HCT116 (cell line): ENCODE data around the gene USF1. TPM values are rescaled to one million over a fixed set of nuclear protein-coding genes. Genes with fewer than 3 reads are reported as not detected.

ENCODE experiments used
- ATAC-seq: fragments of 200-7000 bp; cut with Tn5 transposase; 2 replicates; pipeline ENCODE4 v1.9.1; 2020; ENCODE audit warnings: mild to moderate bottlenecking, moderate library complexity
- BruUV-seq: library from RNA; stranded (reverse); fragments of 400-500 nt; replicated peaks from 2 replicates; lab custom pipeline; 2021; lab: Mats Ljungman, UMichigan
- CTCF ChIA-PET: fragments of 300-600 bp; sonication (Branson Sonifier 250); formaldehyde crosslinking; loops from one replicate; lab custom pipeline; 2021; ENCODE audit warnings: antibody characterized with exemption; lab: Charles Lee
- POLR2A ChIA-PET: fragments of 300-600, 350-600 bp; sonication (Branson Sonifier 250); formaldehyde crosslinking; loops from one replicate; lab custom pipeline; 2021; ENCODE audit warnings: antibody characterized with exemption; lab: Charles Lee
- RAD21 ChIA-PET, 2 experiments: fragments of 300-600 bp; sonication (Branson Sonifier 250); formaldehyde crosslinking; loops; one replicate each; lab custom pipeline; 2023; ENCODE audit warnings: low total read pairs in 2 of 2; ENCODE audit not compliant: uncharacterized antibody in 2 of 2, unreplicated experiment in 2 of 2, low non-redundant PET in 1 of 2; lab: Charles Lee
- DNase-seq: peaks from one replicate; pipeline ENCODE4 v3.0.0-alpha.2; 2010; ENCODE audit warnings: low read depth, low spot score
- H2AFZ ChIP-seq: fragments of 200-600 bp; shearing (Covaris generic), sonication (generic); 2 replicates; pipeline ENCODE4 v1.6.1; 2017; ENCODE audit warnings: low read depth, mixed run types, mixed read lengths, antibody characterized with exemption, low read length; ENCODE audit not compliant: poor library complexity, severe bottlenecking
- H3K27ac ChIP-seq: 2 replicates; pipeline ENCODE4 v1.5.1; 2012; ENCODE audit warnings: low read depth, low read length
- H3K27me3 ChIP-seq: fragments of 200-600 bp; sonication (generic); 2 replicates; pipeline ENCODE4 v1.6.1; 2016; ENCODE audit warnings: mixed run types, low read length, mixed read lengths; ENCODE audit not compliant: insufficient read depth
- H3K36me3 ChIP-seq, 2 experiments: fragments of 200-500 bp in 1 of 2; fragments of 200-600 bp in 1 of 2; sonication (Bioruptor generic) in 1 of 2; sonication (generic) in 1 of 2; 2 replicates each; pipeline versions ENCODE4 v1.5.1 to v1.6.1; 2014 to 2016; ENCODE audit warnings: low read length in 2 of 2, inconsistent platforms in 1 of 2, mixed read lengths in 1 of 2, mixed run types in 1 of 2; ENCODE audit not compliant: insufficient read depth in 2 of 2, control insufficient read depth in 1 of 2
- H3K4me1 ChIP-seq, 2 experiments: fragments of 200-600 bp in 1 of 2; sonication (generic) in 1 of 2; 2 replicates each; pipeline versions ENCODE4 v1.5.1 to v1.6.1; 2012 to 2017; ENCODE audit warnings: low read length in 2 of 2, inconsistent platforms in 1 of 2, mild to moderate bottlenecking in 1 of 2, mixed read lengths in 1 of 2, mixed run types in 1 of 2, moderate library complexity in 1 of 2; ENCODE audit not compliant: insufficient read depth in 2 of 2, control insufficient read depth in 1 of 2
- H3K4me2 ChIP-seq: fragments of 200-600 bp; sonication (generic); 2 replicates; pipeline ENCODE4 v1.6.1; 2017; ENCODE audit warnings: mixed run types, low read length, mixed read lengths
- H3K4me3 ChIP-seq, 2 experiments: fragments of 200-600 bp in 1 of 2; sonication (generic) in 1 of 2; replicated peaks in 1 of 2; 2 replicates each; pipeline ENCODE4 v1.5.1; 2011 to 2016; ENCODE audit warnings: low read length in 2 of 2, control low read depth in 1 of 2, low read depth in 1 of 2, mild to moderate bottlenecking in 1 of 2, mixed read lengths in 1 of 2, mixed run types in 1 of 2
- H3K79me2 ChIP-seq: fragments of 200-600 bp; sonication (generic); 2 replicates; pipeline ENCODE4 v1.6.1; 2017; ENCODE audit warnings: mild to moderate bottlenecking, mixed run types, low read length, moderate library complexity, mixed read lengths; ENCODE audit not compliant: insufficient read depth
- H3K9ac ChIP-seq: fragments of 200-600 bp; sonication (generic); 2 replicates; pipeline ENCODE4 v1.6.1; 2016; ENCODE audit warnings: low read length, mixed read lengths
- H3K9me2 ChIP-seq: fragments of 200-600 bp; sonication (generic), shearing (Covaris generic); 2 replicates; pipeline ENCODE4 v1.6.1; 2017; ENCODE audit warnings: mixed run types, mild to moderate bottlenecking, moderate library complexity; ENCODE audit not compliant: insufficient read depth
- H3K9me3 ChIP-seq, 2 experiments: fragments of 200-500 bp in 1 of 2; fragments of 200-600 bp in 1 of 2; sonication (Bioruptor generic) in 1 of 2; sonication (generic) in 1 of 2; 2 replicates each; pipeline ENCODE4 v1.6.1; 2014 to 2017; ENCODE audit warnings: low read length in 2 of 2, mixed read lengths in 2 of 2, inconsistent platforms in 1 of 2, low read depth in 1 of 2, mild to moderate bottlenecking in 1 of 2, mixed run types in 1 of 2, moderate library complexity in 1 of 2; ENCODE audit not compliant: control insufficient read depth in 1 of 2, insufficient read depth in 1 of 2
- H4K20me1 ChIP-seq: fragments of 200-600 bp; sonication (generic), shearing (Covaris generic); 2 replicates; pipeline ENCODE4 v1.6.1; 2017; ENCODE audit warnings: mixed run types, mild to moderate bottlenecking, moderate library complexity; ENCODE audit not compliant: insufficient read depth
- CEBPB ChIP-seq: IDR thresholded peaks from 2 replicates; pipeline ENCODE4 v1.6.1; 2012; ENCODE audit warnings: low read depth
- JUND ChIP-seq: IDR thresholded peaks from 2 replicates; pipeline ENCODE4 v1.6.1; 2012
- POLR2AphosphoS5 ChIP-seq: IDR thresholded peaks from 2 replicates; pipeline ENCODE4 v1.6.1; 2011; ENCODE audit warnings: mild to moderate bottlenecking, low read depth, low read length, moderate library complexity
- TCF7L2 ChIP-seq: IDR thresholded peaks from 2 replicates; pipeline ENCODE4 v1.7.0; 2011; ENCODE audit warnings: borderline replicate concordance, inconsistent platforms; ENCODE audit not compliant: insufficient read depth, insufficient read length; ENCODE audit errors: extremely low read depth
- ZBTB33 ChIP-seq: IDR thresholded peaks from 2 replicates; pipeline ENCODE4 v1.6.1; 2011; ENCODE audit warnings: mild to moderate bottlenecking, low read length, moderate library complexity; ENCODE audit not compliant: insufficient replicate concordance; ENCODE audit errors: extremely low read depth
- intact Hi-C: fragments of 100-400 bp; cut with micrococcal nuclease; formaldehyde crosslinking; loops from 2 replicates; pipeline ENCODE4 v1.10.0; 2022
- total RNA-seq: library from RNA; stranded (reverse); gene quantifications from one replicate; pipeline ENCODE4 v1.2.1, GENCODE V29; 2021; ENCODE audit not compliant: unreplicated experiment

USF1 gene
- total RNA-seq, 1 experiment from 2014 or later, result 48.0 TPM

GRCh38 chr1:161091093-161091492 lies 45.3 kb upstream of the USF1 start:
- no peak for TF ChIP-seq TCF7L2
- TF ChIP-seq POLR2AphosphoS5, result no peak
- TF ChIP-seq ZBTB33, result no peak
- Histone ChIP-seq H3K9ac (no peak overlapping the region), H3K79me2 (no peaks in the 10 kb centered on the region), H3K4me2 (no peak overlapping the region), H3K36me3 (no peaks in the 10 kb centered on the region), H3K27ac (no peak overlapping the region), H3K9me2 (no peaks in the 10 kb centered on the region), H2AFZ (no peak overlapping the region), H3K9me3 (no peaks in the 10 kb centered on the region), H4K20me1 (no peaks in the 10 kb centered on the region), H3K4me3 (no peak overlapping the region), H3K27me3 (no peaks in the 10 kb centered on the region), H3K4me1 (peaks cover 11 to 63% of the 10 kb centered on the region in 2 experiments)
- intact Hi-C loops, result no loop called here
- ChIA-PET POLR2A (no interaction called here), CTCF (no interaction called here), RAD21 (no interaction called here)
- DNase-seq (no peak), ATAC-seq (no peak)
- no TSS peak for BruUV-seq

GRCh38 chr1:161090617-161091016 lies 44.8 kb upstream of the USF1 start:
- Histone ChIP-seq H3K36me3 (no peaks in the 10 kb centered on the region), H3K4me1 (peaks cover 11 to 67% of the 10 kb centered on the region in 2 experiments), H3K9me2 (no peaks in the 10 kb centered on the region), H2AFZ (no peak overlapping the region), H3K79me2 (no peaks in the 10 kb centered on the region), H3K9me3 (no peaks in the 10 kb centered on the region), H3K27ac (no peak overlapping the region), H3K9ac (no peak overlapping the region), H4K20me1 (no peaks in the 10 kb centered on the region), H3K4me2 (no peak overlapping the region), H3K27me3 (no peaks in the 10 kb centered on the region), H3K4me3 (no peak overlapping the region)
- POLR2A ChIA-PET, result no interaction called here
- ATAC-seq (no peak), DNase-seq (no peak)
- CTCF ChIA-PET, result no interaction called here
- intact Hi-C loops, result no loop called here
- BruUV-seq, result no TSS peak
- RAD21 ChIA-PET, result no interaction called here
- TF ChIP-seq JUND (no peak), CEBPB (no peak)
